ENCODE measurements around the gene PDIA4.
"Not testable (repeated sequence)": the region's sequence is repeated elsewhere in the genome, so short reads cannot be mapped to it uniquely, and the experiment has no call there.

The PDIA4 gene

DNA sequence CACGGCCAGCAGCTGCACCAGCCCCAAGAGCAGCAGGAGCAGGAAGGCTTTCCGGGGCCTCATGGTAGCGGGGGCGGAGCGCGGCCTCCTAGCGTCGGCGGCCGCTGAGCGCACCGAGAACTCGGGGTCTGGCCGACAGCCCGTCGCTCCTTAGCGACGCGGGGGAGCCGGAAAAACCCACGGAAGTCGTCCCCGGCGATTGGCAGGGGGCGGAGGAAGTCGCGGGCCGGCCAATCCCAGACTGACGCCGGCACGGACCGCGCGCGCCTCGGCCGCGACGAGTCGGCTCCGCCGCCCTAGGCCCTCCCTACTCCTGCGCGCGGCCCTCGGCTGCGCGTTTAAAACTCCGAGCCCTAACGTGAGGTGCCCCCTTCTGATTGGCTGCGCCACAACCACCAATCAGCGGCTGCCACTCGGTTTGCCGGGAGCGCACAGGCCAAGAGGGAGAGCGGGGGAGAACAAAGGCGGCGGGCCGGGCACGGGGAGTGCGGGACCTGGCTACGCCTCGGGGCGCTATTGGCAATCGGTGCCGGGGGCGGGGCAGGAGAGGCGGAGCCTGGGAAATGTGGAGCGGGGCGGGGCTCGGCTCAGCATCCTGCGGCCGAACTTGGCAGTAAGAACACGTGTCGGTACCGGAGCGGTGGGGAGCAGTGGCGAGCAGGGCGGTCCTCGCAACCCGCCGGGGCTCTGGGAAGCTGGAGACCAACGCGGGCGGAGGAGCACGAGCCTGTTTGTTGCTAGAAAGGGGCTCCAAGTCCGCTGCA, at the start of gene PDIA4:
PDIA4 (minus strand) TSS at position 160 of the 764 bp plus-strand sequence; CDS start at position 63, 97 bp downstream.
- DNase-seq: peak; percentile 95

DNA sequence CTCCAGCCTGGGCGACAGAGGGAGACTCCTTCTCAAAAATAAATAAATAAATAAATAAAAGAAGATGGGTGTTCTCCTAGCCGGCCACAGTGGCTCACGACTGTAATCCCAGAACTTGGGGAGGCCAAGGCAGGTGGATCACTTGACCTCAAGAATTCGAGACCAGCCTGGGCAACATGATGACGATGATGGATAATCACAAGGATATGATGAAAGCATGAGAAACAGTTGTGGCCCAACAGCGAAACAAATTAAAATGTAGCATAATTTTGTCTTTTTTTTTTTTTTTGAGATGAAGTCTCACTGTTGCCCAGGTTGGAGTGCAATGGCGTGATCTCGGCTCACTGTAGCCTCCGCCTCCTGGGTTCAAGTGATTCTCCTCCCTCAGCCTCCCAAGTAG, 49.3 kb upstream of the PDIA4 start:
- DNase-seq: no peak

GRCh38 chr7:149075286-149075685, 47.0 kb upstream of the PDIA4 start:
- no peak for DNase-seq

DNA sequence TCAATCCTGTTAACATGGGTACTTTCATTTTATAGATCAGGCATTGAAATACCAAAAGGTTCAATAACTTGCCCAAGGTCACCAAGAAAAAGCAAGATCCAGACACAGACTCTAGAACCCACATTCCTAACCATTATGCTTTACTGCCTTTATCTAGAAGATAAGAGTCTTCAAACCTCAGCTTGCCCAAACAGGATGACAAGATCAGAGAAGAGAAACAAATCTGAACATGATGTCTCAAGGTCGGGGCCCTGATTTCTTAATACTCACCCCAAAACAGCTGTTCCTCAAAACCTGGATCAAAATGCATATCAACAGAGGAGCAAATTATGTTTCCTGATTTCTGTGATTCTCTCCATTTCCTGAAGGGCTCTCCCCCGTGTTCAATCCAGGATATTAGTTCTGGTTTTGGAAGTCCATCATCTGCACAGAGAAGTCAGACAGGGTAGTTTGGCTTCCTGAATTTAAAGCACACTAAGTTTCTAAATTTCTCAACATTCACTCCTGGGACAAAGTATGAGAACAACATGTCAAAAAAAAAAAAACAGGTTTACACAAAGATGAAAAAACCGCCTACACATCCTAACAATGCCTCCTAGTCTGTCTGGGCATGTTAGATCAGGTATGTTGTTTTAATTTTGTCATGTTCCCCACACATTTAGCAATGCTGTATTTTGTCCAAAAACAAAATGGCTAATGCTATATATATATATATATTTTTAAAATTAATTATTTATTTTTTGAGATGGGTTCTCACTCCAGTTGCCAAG, 46.0 kb upstream of the PDIA4 start:
- DNase-seq: no peak

DNA sequence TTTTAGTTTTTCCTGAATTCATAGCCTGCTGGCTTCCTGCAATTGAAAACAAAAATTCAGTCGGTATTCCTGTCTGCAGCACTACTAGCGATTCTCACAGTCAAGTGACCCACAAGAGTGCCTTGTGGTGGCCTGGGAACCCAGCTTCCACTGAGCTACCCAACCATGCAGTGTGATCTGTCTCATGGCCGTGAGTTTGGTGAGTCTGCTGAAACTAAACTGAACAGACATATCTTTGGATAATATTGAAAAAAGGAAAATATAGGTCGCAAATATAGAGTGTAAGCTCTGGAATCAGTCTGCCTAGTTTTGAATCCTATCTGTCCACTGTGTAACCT, 44.1 kb upstream of the PDIA4 start:
- DNase-seq: no peak

GRCh38 chr7:149071641-149072437, 43.5 kb upstream of the PDIA4 start:
- no peak for DNase-seq

GRCh38 chr7:149071182-149071635, 42.9 kb upstream of the PDIA4 start:
- DNase-seq: no peak

DNA sequence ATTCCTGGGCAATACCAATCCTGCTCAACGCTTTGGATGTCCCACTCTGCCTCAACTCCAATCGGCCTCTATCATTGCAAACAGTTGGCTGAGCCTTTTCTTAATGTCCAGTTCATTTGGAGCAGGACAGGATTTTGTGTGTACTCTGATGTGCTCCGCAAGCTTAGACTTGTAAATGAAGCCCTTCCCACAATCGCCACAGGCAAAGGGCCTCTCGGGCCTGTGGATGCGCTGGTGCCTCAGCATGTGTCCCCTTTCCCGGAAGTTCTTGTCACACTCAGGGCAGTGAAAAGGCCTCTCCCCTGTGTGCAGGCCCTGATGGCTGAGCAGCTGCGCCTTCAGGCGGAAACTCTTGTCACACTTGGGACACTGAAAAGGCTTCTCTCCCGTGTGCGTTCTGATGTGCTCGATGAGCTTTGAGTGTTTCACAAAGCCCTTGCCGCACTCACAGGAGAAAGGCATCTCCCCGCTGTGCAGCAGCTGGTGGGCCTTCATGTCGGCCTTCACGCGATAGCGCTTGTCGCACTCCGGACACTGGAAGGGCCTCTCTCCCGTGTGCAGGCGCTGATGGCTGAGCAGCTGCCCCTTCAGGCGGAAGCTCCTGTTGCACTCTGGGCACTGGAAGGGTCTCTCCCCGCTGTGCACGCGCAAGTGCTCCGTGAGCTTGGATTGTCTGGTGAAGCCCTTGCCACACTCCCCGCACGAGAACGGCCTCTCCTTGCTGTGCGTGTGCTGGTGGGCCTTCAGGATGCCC, 42.2 kb upstream of the PDIA4 start:
- DNase-seq: no peak

DNA sequence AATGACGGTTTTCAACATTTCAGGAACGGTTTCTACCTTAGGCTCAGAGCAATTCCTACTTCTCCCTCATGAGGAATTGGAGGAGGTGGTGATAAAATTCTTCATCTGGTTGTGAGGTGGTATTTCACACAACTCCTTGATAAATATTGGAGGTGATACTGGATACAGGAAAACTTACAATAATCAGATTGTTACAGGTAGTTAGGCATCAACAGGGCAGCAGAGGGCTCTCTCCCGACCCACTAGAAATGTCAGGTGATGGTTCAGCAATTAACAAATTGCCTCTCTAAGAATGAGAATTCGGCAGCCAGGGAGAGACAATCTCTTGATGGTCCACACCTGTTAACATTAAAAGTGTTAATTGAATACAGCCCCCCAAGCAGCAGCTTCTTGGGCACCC, 39.6 kb upstream of the PDIA4 start:
- no peak for DNase-seq

DNA sequence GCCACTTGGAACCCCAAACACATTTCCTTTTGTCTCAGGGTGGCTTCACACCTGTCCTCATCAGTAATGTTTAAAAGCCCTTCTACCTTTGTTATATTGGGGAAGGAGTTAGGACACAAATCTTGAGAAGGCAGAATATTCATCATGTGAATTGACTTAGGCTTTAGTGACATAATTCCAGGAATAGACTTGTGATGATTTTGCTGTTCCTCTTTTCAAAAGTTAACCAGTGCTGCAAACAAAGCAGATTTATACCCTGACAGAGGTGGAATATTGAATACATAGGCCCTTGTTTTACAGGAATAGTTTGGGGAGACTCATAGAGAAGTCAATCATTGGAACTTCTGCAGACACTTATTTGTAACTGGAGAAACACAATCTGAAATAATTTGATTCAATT, 35.2 kb upstream of the PDIA4 start:
- no peak for DNase-seq

GRCh38 chr7:149062217-149062899, 34.1 kb upstream of the PDIA4 start:
- not testable (repeated sequence) for DNase-seq

GRCh38 chr7:149060156-149060555, 31.9 kb upstream of the PDIA4 start:
- DNase-seq: no peak

- no peak for DNase-seq
These were observed 25.6 kb upstream of the PDIA4 start for GRCh38 chr7:149053885-149054284.

DNA sequence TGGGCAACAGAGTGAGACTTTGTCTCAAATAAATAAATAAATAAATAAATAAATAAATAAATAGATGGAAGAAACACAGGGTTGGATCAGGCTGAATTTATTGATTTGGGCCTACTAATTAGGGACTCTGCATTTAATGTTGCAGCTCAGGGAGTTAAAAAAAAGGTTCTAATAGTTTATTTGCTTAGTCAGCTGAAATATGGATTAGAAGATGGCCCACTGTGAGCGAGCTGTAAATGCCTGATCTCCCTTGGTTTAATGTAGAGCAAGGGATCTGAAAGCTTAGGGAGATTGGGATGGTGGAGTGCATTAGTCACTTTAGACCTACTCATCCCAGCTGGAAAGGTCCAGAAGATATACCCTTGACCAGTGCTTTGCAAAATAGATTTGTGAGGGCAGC, 25.1 kb upstream of the PDIA4 start:
- no peak for DNase-seq

- DNase-seq: no peak
These were observed 22.6 kb upstream of the PDIA4 start for GRCh38 chr7:149050941-149051340.

- no peak for DNase-seq
These were observed 20.5 kb upstream of the PDIA4 start for GRCh38 chr7:149048805-149049204.

GRCh38 chr7:149046416-149046815, 18.1 kb upstream of the PDIA4 start:
- no peak for DNase-seq

DNA sequence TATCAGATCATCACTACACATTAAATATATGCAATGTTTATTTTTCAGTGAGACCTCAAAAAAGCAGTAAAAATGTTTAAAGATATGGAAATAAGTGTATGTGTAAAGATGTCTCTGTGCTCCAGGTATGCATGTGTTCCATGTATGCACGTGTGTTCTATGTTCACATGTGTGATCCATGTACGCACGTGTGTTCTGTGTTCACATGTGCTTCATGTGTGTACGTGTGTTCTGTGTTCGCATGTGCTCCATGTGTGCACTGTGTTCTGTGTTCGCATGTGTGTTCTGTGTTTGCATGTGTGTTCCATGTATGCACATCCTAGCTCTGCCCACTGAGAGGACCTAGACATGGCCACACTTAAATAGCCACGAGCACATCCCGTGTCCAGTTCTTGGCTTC, 15.6 kb upstream of the PDIA4 start:
- DNase-seq: no peak

GRCh38 chr7:149041350-149041749, 13.0 kb upstream of the PDIA4 start:
- no peak for DNase-seq

GRCh38 chr7:149038641-149039040, 10.3 kb upstream of the PDIA4 start:
- DNase-seq: not testable (repeated sequence)

- no peak for DNase-seq
These were observed 8.4 kb upstream of the PDIA4 start for GRCh38 chr7:149036676-149037075.

- DNase-seq: no peak
These were observed 3.1 kb upstream of the PDIA4 start for GRCh38 chr7:149031353-149031910.

All from NCI-H1048 (cell line).